ENCODE measurements around the gene STK32B.

DNA sequence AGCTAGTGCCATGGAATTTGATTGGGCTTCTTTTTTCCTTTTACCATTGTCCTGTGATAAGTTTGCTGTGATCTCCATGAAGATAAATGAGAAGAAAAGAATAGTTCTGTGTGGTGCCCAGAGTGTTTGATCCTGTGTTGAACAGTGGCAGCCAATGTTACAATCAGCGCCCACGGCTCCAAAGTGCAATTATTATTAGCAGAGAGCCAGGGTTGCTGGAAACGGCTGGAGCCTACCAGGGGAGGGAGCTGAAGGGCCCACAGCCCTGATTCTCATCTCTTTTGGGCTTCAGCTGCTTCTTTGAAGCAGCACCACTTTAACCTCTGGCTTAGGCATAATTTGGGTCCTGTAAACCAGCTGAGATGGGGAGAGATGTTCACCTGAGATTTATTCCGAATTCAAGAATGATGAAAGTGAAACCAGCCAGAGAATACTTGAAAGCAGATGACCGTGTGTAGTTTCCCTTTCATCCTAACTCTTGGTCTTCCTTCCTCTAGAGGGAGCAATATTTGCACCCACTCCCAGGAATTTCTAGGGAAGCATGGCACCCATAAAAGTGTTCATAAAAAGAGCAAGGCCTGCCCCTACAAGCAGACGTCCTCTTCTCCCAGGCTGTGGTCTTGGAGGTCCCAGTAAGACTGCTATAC is 358.8 kb downstream of the STK32B start:
- TF ChIP-seq, protein P1, sequence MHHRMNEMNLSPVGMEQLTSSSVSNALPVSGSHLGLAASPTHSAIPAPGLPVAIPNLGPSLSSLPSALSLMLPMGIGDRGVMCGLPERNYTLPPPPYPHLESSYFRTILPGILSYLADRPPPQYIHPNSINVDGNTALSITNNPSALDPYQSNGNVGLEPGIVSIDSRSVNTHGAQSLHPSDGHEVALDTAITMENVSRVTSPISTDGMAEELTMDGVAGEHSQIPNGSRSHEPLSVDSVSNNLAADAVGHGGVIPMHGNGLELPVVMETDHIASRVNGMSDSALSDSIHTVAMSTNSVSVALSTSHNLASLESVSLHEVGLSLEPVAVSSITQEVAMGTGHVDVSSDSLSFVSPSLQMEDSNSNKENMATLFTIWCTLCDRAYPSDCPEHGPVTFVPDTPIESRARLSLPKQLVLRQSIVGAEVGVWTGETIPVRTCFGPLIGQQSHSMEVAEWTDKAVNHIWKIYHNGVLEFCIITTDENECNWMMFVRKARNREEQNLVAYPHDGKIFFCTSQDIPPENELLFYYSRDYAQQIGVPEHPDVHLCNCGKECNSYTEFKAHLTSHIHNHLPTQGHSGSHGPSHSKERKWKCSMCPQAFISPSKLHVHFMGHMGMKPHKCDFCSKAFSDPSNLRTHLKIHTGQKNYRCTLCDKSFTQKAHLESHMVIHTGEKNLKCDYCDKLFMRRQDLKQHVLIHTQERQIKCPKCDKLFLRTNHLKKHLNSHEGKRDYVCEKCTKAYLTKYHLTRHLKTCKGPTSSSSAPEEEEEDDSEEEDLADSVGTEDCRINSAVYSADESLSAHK (tag by site-specific recombination; IDR thresholded peaks at IDR 0.05) = no peak
- TF ChIP-seq ZNF785 (tag by site-specific recombination; IDR thresholded peaks at IDR 0.05) = no peak
- TF ChIP-seq, protein P2, sequence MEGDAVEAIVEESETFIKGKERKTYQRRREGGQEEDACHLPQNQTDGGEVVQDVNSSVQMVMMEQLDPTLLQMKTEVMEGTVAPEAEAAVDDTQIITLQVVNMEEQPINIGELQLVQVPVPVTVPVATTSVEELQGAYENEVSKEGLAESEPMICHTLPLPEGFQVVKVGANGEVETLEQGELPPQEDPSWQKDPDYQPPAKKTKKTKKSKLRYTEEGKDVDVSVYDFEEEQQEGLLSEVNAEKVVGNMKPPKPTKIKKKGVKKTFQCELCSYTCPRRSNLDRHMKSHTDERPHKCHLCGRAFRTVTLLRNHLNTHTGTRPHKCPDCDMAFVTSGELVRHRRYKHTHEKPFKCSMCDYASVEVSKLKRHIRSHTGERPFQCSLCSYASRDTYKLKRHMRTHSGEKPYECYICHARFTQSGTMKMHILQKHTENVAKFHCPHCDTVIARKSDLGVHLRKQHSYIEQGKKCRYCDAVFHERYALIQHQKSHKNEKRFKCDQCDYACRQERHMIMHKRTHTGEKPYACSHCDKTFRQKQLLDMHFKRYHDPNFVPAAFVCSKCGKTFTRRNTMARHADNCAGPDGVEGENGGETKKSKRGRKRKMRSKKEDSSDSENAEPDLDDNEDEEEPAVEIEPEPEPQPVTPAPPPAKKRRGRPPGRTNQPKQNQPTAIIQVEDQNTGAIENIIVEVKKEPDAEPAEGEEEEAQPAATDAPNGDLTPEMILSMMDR (tag by site-specific recombination; IDR thresholded peaks at IDR 0.05) = no peak
- TF ChIP-seq ZBTB17 (tag by site-specific recombination; IDR thresholded peaks at IDR 0.05) = no peak
- no peak for TF ChIP-seq GLI4 (tag by site-specific recombination; IDR thresholded peaks at IDR 0.05)
- no peak for TF ChIP-seq ZNF239 (tag by site-specific recombination; IDR thresholded peaks at IDR 0.05)
- TF ChIP-seq, protein P3, sequence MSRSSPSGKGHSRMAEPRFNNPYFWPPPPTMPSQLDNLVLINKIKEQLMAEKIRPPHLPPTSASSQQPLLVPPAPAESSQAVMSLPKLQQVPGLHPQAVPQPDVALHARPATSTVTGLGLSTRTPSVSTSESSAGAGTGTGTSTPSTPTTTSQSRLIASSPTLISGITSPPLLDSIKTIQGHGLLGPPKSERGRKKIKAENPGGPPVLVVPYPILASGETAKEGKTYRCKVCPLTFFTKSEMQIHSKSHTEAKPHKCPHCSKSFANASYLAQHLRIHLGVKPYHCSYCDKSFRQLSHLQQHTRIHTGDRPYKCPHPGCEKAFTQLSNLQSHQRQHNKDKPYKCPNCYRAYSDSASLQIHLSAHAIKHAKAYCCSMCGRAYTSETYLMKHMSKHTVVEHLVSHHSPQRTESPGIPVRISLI (tag by site-specific recombination; IDR thresholded peaks at IDR 0.05) = no peak
- TF ChIP-seq, protein P4, sequence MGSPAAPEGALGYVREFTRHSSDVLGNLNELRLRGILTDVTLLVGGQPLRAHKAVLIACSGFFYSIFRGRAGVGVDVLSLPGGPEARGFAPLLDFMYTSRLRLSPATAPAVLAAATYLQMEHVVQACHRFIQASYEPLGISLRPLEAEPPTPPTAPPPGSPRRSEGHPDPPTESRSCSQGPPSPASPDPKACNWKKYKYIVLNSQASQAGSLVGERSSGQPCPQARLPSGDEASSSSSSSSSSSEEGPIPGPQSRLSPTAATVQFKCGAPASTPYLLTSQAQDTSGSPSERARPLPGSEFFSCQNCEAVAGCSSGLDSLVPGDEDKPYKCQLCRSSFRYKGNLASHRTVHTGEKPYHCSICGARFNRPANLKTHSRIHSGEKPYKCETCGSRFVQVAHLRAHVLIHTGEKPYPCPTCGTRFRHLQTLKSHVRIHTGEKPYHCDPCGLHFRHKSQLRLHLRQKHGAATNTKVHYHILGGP (tag by site-specific recombination; IDR thresholded peaks at IDR 0.05) = no peak

All from HEK293 (cell line).